HG02970 (cell line): ENCODE data around the gene MYO10.
"Not testable (repeated sequence)": the region's sequence is repeated elsewhere in the genome, so short reads cannot be mapped to it uniquely, and the experiment has no call there.

Source experiments
- ATAC-seq: cut with Tn5 transposase; IDR thresholded peaks from one replicate; pipeline ENCODE4 v1.9.1; 2021; ENCODE audit warnings: mild to moderate bottlenecking, moderate library complexity, moderate number of reproducible peaks; ENCODE audit not compliant: unreplicated experiment, low FRiP score

MYO10 gene

GRCh38 chr5:16757146-16757545 is 178.9 kb downstream of the MYO10 start:
- ATAC-seq, result no peak

DNA sequence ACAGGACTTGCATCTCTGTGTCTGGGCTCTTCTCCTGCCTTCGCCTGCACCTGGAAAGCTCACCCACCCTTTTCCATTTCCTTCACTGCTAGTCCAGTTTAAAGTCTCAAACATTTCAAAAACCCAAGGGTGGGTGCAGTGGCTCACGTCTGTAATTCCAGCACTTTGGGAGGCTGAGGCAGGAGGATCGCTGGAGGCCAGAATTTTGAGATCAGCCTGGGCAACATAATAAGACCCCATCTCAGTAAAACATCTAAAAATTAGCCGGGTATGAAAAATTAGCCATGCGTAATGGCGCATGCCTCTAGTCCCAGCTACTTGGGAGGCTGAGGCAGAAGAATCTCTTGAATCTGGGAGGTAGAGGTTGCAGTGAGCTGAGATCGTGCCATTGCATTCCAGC is 179.4 kb downstream of the MYO10 start:
- ATAC-seq, result no peak

DNA sequence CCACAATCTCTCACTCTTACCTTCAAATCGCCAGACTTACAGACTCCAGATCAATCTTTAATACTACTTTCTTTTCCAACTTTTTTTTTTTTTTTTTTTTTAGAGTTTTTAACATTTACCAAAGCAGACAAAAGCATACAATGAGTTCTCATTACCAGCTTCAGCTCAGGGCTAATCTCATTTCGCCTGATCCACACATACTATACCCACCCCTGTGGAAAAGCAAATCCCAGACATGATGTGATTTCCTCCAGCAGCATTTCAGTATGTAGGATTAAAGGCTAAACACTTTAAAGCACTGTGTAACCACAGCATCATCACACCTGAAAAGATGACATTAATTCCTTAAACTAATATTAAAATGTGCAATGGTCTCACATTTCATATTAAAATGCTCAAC is 180.4 kb downstream of the MYO10 start:
- ATAC-seq, result no peak

GRCh38 chr5:16754601-16755000 is 181.5 kb downstream of the MYO10 start:
- no peak for ATAC-seq

DNA sequence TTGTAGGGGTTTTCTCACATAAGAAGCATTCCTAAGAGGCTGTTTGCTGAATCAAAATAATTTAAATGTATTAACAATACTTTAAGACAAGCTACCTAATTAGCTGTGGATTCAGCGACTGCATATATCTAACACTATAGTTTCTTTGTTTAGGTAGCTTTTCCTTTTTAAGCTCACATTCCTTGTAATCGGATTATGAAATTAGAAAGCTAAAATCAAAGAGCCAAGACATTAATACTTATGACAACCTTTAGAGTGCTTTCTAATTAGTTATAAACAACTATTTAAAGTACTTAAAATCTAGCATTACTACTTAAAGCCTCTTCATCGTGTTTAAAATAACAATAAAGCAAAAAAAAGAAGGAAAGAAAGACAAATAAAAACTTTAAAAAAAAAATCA is 182.0 kb downstream of the MYO10 start:
- no peak for ATAC-seq

GRCh38 chr5:16750445-16750844 is 185.6 kb downstream of the MYO10 start:
- ATAC-seq, result no peak

- ATAC-seq, result no peak
Observed at GRCh38 chr5:16749626-16750025, 186.5 kb downstream of the MYO10 start.

GRCh38 chr5:16744164-16744880 is 191.8 kb downstream of the MYO10 start:
- no peak for ATAC-seq

DNA sequence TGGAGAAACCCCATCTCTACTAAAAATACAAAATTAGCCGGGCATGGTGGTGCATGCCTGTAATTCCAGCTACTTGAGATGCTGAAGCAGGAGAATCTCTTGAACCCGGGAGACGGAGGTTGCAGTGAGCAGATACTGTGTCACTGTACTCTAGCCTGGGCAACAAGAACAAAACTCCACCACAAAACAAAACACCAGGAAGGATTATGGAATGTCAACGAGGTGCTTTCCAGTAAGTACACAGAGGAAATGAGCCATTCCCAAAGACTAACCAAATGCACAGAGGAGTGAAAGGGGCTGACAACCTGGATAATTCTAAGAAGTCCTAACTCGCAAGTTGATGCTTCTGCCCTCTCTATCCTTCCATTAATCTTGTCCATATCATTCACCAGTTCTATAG is 193.2 kb downstream of the MYO10 start:
- no peak for ATAC-seq

DNA sequence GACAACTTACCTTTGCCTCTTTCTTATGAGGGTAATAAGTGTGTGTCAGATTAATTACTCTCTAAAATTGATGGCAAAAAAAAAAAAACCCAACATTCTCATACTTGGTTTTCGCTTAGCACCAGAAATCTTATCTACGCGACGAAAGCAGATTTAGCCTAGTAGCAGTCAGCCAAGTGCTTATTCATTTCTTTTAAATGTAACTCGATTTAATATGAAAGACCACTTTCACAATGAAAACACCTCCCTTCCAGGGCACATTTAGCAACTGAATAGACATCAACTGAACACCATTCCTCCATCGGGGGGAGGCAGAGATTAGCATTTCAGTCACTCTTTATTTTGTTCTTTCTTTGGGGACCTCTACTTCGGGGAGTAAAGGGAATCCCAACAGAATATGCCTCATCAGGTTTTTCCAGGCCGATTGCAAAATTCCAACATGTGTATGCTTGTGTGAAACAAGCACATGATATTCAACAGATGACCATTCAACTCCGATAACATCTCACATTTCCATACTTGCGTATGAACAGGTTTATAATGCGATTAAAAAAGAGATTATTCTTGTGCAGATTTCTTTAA is 195.2 kb downstream of the MYO10 start:
- ATAC-seq, result no peak

DNA sequence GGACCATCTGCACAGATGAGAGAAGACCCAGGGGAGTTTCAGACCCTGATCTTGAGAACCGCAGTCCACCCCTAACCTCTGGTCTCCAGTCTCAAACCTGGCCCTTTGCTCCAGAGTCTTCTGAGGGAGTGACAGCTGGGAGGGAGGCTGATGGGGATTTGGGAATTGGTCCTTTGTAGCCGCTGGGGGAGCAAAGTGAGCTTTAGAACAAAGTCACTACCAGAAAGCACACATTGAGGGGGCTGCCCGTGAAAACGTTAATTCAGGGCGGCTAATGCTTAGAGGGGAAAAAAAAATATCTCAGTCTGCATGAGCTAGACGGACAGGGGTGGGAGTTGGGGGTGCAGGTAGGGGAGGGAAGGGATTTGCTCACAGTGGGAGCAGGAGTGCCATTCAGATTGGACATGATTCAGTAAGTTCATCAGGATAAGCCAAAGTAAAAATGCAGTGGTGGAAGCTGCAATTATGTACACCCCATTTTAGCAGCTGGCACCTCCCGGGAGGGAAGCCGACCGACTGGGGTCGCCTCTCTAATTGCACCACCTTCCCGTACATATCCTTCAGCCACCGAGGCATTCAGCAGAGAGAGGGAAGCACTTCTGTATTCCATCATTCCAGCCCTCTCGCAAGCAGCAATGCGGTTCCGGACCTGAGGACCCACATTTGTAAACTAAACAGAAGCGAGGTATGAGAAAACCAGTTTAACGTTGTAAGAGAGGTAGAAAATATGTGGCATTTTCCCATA is 195.8 kb downstream of the MYO10 start:
- ATAC-seq, result no peak

DNA sequence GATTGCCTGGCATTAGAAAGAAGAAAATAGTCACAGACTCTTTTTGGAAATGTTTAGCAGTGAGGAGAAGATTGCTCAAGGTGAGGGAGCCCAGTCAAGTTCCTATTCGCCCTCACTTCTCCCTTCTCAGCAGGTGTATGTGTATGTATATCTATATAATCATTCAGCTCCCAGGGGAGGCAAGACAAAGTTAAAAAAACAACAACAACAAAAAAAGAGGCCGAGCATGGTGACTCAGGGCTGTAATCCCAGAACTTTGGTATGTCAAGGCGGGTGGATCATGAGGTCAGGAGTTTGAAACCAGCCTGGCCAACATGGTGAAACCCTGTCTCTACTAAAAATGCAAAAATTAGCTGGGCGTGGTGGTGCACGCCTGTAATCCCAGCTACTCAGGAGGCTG is 197.7 kb downstream of the MYO10 start:
- not testable (repeated sequence) for ATAC-seq

GRCh38 chr5:16737620-16738364 is 198.3 kb downstream of the MYO10 start:
- ATAC-seq, result no peak

- no peak for ATAC-seq
Observed at GRCh38 chr5:16737209-16737608, 198.9 kb downstream of the MYO10 start.

- ATAC-seq, result no peak
Observed at GRCh38 chr5:16736158-16736995, 199.7 kb downstream of the MYO10 start.

- no peak for ATAC-seq
Observed at GRCh38 chr5:16735101-16736060, 200.7 kb downstream of the MYO10 start.

- ATAC-seq, result no peak
Observed at GRCh38 chr5:16733331-16734006, 202.6 kb downstream of the MYO10 start.

- no peak for ATAC-seq
Observed at GRCh38 chr5:16732356-16732755, 203.7 kb downstream of the MYO10 start.
